NCI-H1930 (cell line): ENCODE measurements around the gene PPP1CC.
"Not testable (repeated sequence)": the region's sequence is repeated elsewhere in the genome, so short reads cannot be mapped to it uniquely, and the experiment has no call there.

Source experiments
- DNase-seq, 2 experiments: peaks; one replicate each; lab custom pipeline; 2025; lab: John Stamatoyannopoulos, UW

PPP1CC gene

DNA sequence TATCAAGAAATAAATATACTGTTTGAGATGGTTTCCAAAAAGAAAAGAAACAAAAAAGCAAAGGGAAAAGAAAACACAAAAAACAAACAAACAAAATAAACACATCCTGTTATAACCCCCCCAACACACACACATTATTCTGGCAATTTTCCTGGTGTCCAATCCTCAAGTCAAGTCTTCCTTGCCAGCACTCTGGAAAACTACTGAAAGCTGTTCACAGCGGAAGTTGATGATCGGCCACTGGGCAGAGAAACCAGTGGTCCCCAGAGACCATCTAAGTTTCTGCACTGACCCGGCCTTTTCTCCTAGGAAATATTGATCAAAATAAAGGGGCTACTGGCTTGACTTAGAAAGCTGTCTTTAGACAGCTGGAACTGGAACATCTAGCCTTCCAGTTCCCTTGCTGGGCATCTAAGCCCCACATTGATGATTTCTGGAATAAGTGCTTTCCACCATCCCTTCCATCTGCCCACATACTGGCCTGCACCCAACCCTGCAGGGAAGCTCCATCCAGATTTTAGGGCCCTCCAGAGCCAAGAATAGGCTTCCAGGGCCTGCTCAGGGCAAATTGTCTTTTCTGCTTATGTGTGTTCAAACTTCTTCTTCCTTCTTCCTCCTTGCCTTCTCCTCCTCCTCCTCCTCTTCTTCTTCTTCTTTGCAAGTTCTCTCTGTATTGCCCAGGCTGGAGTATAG is 11.6 kb upstream of the PPP1CC start:
- no peak for DNase-seq

DNA sequence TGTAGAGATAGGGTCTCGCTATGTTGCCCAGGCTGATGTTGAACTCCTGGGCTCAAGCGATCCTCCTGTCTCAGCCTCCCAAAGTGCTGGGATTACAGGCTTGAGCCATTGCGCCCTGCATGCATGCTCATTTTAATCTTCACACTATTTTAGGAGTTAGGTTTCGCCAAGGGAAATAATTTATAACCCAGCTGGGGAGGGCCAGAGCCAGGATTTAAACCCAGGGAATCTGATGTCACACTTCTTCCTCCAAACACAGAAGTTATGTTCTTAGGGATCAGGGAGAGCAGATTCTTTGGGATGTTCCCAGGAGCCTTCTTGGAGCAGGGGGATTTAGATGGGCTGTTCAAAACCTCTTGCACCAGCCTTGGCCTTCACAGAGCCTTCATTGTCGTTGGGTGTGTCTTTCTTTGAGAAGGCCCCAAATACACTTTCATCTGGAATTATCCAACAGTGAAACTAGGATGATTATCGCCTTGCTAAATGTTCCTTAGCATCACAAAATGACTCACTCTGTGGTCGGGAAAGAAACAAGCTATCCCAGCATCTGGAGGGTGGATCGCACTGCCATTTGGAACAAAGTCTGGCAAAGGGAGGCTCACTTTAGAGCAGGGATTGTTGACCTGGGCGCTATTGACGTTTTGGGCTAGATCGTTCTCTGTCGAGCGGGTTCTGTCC is 8.2 kb upstream of the PPP1CC start:
- no peak for DNase-seq

DNA sequence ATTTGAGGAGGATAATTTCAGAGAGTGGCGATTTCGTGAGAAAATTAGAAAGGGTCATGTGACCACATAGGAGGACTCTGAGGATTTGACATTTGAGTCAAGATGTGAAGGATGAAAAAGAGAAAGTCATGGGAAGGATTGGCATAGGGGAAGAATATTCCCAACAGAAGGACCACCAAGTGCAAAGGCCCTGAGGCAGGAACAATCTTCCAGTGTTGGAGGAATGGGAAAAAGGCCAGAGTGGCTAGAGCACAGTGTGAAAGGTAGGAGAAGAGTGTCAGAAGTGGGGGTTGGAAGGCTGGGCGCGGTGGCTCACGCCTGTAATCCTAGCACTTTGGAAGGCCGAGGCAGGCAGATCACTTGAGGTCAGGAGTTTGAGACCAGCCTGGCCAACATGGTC is 3.9 kb upstream of the PPP1CC start:
- DNase-seq: no peak

DNA sequence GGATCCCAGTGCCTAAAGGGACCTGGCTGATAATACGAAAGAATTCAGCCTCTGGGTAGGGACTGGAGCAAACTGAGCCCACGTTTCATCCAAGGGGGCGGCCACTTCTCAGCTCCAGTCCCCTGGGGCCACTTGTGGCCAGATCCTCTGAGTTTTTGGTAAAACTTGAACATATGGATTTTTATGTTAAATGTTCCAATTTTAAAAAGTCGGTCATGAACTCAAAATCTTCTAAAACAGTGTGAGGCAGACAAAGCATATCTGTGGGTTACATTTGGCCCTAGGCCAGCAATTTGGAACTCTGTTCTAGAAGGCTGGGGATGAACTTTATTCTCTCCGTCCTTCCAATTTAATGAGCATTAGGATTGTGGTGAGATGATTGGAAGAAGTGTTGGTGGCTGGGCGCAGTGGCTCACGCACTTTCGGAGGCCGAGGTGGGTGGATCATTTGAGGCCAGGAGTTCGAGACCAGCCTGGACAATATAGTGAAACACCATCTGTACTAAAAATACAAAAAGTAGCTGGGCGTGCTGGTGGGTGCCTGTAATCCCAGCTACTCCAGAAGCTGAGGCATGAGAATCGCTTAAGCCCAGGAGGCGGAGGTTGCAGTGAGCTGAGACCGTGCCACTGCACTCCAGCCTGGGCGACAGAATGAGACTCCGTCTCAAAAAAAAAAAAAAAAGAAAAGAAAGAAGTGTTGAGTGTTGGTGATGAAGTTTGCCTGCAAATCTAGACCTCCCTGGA is 3.0 kb upstream of the PPP1CC start:
- DNase-seq: no peak

DNA sequence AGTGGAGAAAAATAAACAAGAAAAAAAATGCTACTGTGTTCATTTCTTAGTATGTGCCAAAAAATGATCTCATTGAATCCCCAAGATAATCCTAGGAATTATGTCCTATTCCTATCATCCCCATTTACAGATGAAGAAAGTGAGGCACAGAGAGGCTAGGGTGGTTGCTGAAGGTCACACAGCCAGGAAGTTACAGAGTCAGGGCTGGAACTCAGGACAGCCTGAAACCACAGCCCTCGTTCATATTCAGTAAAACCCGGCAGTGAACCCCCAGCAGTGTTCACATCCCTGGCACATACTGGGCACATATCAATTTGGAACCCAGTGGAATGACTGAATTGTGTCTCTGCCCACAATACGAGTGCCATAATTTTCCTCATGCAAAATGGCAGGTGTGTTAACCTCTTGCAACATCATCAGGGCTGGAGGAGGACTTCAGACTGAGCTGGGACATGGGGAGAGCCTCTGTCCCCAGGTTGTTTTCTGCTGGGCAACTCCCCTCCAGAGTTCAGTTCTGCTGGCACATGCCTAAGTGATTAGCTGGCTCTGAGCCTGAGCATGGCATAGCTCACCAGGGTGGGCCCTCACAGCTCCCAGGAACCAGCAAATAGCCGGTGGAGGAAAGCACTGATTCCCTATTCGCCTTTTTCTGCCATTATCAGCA is 2.0 kb upstream of the PPP1CC start:
- DNase-seq: no peak

DNA sequence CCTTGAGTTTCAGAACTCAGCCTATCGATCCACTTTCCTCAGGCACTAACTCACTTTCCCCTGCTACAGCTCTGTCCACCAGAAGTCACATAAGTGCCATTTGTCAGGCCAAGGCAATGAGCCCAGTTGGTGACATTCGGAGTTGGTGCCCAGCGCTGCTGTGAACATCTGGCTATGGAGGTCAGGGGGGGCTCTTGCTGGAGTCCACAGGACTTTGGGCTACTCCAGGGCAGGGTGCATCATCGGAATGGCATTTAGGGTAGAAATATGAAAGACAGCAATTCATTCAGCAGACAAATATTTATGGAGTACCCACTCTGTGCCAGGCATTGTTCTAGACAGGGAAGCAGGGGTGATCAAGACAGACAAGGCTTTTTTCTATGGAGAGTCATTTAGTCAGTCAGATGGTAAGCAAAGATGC is 1.5 kb upstream of the PPP1CC start:
- DNase-seq: no peak

DNA sequence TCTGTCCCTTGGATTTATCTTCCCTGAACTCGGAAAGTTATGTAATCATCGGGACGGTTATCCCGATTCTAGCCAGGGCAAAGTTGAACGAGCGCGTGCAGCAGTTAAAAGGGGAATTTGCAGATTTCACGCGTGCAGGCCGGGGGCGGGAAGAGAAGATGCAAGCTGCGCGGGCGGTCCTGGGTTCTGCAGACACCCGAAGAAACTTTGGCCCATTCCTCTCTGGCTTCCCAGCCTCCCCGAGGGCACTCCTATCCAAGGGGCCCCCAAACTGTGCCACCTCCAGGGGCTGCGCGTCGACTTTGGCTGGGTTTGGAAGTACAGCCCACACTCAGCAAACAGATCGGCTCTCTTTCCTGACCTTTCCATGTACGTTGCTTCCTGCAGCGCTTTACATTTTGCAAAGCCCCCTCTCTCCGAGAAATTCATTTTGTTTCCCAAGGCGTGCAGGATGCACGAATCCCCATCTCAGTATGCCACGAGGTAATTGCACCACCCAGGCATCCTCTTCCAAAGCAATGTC is 941 bp upstream of the PPP1CC start:
- DNase-seq: no peak

DNA sequence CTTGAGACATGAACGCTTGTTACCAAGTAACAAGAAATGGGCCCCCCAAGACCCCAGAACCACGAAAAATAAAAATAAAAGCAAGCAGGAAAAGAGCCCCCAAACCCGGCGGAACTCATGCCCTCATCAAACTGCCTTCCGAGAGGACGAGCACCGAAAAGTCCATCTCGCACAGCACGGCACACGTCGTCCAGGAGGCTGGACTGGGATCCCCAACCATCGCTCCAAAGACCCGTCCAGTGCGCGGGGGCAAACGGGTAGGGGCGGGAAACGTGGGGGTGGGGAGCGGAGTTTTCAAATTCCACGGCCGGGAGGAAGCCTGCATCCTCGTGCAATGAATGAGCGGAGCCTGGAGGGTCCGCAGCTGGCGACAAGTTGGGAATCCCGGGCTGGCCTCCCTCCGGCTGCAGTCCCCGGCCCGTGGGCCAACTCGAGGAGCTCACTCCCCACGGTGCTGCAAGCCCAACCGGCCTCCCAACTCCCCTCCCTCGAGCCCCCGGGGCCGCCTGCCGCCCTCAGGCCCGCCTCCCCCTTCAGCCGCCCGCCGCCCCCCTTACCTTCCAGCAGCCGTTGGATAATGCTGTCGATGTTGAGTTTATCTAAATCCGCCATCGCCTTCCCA is 484 bp downstream of the PPP1CC start:
- DNase-seq: no peak

DNA sequence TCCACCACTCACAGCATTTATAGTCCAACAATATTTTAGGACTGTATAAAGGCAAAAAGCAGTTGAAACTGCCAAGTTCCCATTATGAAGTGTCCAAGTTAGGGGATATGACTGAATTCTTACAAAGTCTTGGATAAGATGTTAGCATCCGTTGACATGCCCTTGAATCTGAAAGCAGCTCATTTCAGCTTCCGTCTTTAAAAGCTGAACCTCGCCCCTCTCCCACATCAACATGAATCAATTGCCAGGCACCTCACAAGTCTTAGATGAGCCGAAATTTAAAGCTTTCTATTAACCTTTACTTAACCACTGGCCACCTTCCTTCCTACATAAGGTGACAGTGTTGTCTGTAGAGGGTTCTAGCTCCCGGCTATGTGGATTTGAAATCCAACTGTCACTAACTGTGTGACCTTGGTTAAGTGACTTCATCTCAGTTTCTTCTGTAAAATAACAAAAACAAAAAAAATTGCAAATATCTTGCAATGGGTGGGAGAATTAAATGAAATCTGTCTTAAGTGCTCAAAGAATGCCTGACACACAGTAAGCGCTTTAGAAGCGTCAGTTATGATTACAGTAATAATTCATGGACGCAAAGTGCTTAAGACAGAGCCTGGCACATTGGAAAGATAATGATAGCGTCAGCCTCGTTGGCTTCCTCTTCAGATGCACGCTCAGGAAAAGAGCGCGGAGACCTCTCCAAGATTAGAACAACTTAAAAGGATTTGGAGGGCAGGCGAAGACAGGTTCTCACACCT is 1.2 kb downstream of the PPP1CC start:
- DNase-seq: no peak

DNA sequence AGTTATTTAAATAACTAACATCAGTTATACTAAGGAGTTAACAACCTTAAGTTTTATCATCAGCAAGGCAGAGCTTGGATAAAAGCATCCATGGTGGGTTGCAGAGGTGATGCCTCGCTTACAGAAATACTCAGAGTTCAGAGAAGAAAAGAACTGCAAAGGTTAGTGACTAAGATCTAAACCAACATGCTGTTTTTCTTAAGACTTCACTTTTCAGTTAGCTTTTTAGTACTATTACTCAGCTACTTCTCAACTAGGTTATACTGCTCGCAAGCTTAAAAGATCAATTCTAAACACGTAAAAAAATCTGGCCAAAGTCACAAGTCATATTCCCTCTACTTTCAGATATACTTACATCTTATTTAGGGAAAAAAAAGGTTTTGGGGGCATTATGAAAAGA is 2.8 kb downstream of the PPP1CC start:
- no peak for DNase-seq

DNA sequence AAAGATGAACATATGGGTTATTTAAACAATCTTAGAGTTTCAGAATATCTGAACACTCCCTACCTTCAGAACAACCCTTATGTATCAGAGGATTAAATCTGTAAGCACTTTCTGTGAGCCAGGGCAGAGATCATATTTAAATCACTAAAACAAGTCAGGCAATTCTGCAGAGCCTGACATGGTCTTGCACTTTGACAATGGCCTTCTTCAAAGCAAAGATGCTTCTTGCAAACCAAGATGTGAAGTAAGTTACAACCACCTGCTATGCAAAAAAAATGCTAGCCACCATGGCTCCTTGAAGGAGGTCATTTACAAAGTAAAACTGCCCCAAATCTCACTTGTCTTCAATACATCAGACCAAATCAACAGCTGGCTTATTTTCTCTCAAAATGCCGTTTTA is 3.2 kb downstream of the PPP1CC start:
- no peak for DNase-seq

DNA sequence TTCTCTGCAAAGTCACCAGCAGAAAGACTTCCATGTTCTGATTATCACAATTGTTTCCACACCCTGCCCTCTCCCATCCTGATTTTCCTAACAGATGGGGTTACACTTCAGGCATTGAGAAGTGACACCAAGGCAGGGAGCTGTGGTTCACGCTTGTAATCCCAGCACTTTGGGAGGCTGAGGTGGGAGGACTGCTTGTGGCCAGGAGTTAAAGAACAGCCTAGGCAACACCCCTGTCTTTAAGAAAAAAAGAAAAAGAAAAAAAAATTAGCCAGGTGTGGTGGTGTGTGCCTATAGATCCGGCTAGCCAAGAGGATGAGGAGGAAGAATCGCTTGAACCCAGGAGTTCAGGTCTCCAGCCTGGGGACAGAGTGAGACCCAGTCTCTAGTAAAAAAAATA is 5.2 kb downstream of the PPP1CC start:
- DNase-seq: no peak

DNA sequence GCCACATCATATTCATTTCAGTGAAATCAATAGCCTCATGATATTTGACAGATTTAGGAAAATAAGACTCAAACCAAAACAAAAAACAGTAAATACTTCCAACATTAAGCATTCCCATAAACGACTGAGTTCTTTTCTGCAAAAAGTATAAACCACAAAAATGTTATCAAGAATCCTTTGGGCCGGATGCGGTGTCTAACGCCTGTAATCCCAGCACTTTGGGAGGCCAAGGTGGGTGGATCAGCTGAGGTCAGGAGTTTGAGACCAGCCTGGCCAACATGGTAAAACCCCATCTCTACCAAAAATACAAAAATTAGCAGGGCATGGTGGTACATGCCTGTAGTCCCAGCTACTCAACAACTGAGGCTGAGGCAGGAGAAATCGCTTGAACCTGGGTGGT is 5.7 kb downstream of the PPP1CC start:
- DNase-seq: not testable (repeated sequence)

DNA sequence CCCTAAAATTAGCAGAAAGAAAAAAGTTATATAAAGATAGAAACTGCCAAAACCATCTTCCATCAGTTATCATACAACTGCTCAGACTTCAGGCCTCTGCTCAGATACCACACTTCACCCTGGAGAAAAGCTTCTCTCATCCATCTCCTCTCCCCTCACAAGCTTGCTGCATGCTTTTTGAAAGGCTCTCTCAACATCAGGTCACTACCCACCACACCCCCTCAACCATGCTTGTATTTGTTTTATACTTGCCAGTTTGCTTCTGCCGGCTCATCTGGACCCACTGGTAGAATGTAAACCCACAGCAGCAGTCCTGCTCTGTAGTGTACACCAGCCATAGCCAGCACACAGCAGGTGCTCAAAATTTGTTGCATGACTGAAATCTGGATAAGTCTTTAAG is 8.8 kb downstream of the PPP1CC start:
- DNase-seq: no peak

DNA sequence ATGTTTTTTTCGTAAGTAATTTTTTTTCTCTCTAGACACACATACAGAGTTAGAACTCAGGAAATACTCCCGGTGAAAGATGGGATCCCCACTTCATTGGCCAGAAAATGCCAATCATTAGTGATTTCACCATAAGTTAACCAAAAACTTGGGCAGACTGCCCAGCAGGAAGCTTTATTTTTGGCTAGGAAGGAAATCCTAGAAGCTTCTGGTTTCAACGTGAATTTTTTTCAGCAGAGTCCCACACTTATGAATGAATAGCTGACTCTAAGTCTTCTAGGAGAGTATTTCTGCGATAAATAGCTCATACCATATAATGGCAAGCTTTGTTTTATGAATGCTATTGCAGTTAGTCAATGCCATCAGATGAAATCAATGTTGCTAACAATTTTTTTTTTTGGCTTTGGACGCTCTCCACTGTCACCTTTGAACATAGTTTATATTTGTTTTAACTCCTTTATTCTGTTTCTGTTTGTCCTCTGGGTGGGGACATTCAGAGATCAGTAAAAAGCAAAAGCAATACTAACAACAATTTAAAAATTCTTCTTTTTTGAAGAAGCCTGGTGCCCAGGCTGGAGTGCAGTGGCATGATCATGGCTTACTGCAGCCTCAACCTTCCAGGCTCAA is 9.5 kb downstream of the PPP1CC start:
- DNase-seq: no peak

DNA sequence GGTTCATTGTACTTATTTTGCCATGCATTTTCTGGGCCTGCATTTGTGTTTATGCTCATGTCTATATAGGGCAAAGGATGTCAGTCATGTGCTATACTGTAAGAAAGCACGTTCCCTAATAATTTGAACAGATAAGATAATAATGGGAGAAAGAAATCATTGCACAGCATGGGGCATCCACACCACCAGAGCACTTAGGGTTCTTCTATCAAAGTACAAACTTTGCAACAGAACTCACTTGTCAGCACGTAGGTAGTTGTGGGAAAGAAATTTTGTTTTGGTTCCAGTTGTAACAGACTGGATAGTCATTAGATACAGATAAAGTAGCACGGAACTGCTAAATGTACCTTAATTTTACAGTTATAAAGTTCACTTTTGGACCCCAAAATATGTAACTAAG is 10.1 kb downstream of the PPP1CC start:
- no peak for DNase-seq

DNA sequence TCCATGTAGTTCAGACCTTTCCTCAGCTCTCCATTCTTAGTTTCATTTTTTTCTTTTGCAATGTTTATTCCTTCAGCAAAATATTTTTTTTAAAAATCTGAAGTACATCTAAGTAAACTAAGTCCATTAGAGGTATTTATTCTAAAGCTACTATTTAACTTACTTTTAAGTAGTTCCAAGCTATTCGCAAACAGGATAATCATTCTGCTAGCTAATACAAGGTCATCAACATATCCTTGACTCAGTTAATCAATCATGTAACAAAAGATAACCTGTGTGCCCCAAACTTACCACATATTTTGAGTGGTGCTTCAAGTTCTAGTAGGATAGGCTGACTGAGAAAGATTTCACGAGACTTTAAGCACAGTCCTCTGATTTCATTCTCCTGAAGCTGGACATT is 11.2 kb downstream of the PPP1CC start:
- no peak for DNase-seq

DNA sequence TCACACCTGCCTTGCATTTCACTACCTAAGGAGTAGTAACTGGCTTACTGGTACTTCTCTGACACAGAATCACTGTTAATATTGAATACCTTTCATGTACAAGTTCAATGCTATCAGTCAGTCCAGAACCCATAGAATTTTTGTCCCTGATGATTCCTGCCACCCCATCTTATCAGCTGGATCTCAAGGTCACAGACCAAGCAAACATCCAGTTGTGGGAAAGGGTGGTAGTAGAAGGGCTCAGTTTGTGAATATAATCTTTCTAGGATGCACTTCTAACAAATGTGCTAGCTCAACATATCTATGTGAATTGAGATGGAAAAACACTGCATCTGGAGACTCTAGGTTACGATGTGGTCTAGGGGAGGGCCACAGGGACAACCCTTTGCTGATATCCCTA is 14.1 kb downstream of the PPP1CC start:
- no peak for DNase-seq

DNA sequence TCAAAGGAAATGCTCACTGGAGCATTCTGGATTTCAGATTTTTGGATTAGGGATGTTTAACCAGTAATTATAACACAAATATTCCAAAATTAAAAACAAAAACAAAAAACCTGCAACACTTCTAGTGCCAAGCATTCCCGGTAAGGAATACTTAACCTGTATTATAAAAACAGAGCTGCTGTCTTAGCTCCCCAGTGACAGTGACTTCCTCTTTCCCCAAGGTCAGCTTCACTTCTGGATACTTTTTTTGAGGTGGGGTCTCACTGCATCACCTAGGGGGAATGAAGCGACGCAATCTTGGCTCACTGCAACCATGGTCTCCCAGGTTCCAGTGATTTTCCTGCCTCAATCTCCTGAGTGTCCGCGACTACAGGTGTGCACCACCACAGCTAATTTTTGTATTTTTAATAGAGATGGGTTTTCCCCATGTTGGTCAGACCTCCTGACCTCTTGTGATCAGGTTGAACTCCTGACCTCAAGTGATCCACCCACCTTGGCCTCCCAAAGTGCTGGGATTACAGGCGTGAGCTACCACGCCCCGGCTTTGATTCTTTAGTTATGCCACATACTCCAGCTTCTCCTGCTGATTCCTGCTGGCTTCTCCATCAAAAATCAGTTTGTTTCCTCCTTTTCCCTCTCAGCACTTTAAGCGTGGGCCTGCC is 15.9 kb downstream of the PPP1CC start:
- DNase-seq: no peak

DNA sequence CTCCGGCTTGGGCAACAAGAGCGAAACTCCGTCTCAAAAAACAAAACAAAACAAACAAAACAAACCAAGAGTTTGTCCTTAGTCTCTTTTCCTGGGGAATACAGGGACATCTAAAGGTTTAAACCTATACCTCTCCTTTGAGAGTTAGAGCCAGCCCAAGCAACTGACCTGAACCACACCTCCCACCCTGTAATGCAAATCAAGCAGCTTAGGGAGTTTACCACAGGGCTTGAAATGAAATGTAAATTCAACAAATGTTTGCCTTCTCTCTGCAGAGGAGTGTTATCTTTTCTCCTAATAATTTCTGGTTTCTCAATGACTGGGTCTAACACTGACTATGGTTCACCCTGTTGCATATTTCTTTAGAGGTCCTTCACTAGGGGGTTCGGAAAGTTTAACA is 16.7 kb downstream of the PPP1CC start:
- no peak for DNase-seq
